Ovary (tissue), 9 donors: ENCODE results near the gene SLCO6A1. TPM values are rescaled to one million over a fixed set of nuclear protein-coding genes. Genes with fewer than 3 reads are reported as not detected.

Experiments
- DNase-seq, 5 donors: peaks; one replicate each; pipeline ENCODE4 v3.0.0-alpha.2; 2019 to 2020
- H3K27ac ChIP-seq, 2 donors: fragments of 200-600 bp; one replicate each; pipeline versions ENCODE4 v1.5.1 to v1.8.0; 2019 to 2022
- H3K27me3 ChIP-seq: fragments of 200-600 bp; one replicate; pipeline ENCODE4 v1.8.0; 2022
- H3K36me3 ChIP-seq: fragments of 200-600 bp; sonication (generic); one replicate; pipeline ENCODE4 v1.5.1; 2019
- H3K4me1 ChIP-seq: one replicate; pipeline ENCODE4 v1.8.1; 2013; ENCODE audit warnings: mild to moderate bottlenecking, moderate library complexity; ENCODE audit not compliant: insufficient read depth
- H3K4me3 ChIP-seq: fragments of 200-600 bp; sonication (generic); one replicate; pipeline ENCODE4 v1.5.1; 2017
- H3K9me3 ChIP-seq, 2 donors: fragments of 200-600 bp in 1 of 2; sonication (generic) in 1 of 2; one replicate each; pipeline versions ENCODE4 v1.5.1 to v1.8.1; 2013 to 2019; ENCODE audit warnings: mild to moderate bottlenecking in 1 of 2, moderate library complexity in 1 of 2
- EP300 ChIP-seq: sonication (generic); formaldehyde crosslinking; IDR thresholded peaks from one replicate; pipeline ENCODE4 v1.6.1; 2017; ENCODE audit warnings: antibody characterized with exemption
- POLR2A ChIP-seq: fragments of 450-650 bp; IDR thresholded peaks from one replicate; pipeline ENCODE4 v1.6.1; 2017; ENCODE audit warnings: antibody characterized with exemption, mild to moderate bottlenecking, moderate library complexity
- WGBS, 3 donors: extraction: QIAGEN DNeasy Blood & Tissue Kit in 1 of 3; methylation state at CpG; one replicate each; pipeline versions ENCODE4 v1.1.5 to v1.1.7; 2013 to 2017; 5-methylcytosine and 5-hydroxymethylcytosine counted together
- intact Hi-C, 4 donors: fragments of 100-400 bp; cut with DNase I; formaldehyde crosslinking; loops; one replicate each; pipeline versions ENCODE4 v1.11.0 to v1.15.1; 2022 to 2023
- polyA plus RNA-seq, 2 donors: library from polyadenylated mRNA; stranded (reverse); fragments of 200-250 nt in 1 of 2; fragments of 350-450 nt in 1 of 2; fragmentation: Illumina TruSeq in 1 of 2; extraction: RNeasy Lipid Tissue Mini Kit (QIAGEN cat#74804) in 1 of 2; gene quantifications; one replicate each; pipeline ENCODE4 v1.2.3, GENCODE V29; 2013 to 2014
- total RNA-seq, 7 donors: library from RNA; depleted of rRNA in 2 of 7; stranded (reverse); fragments of >200 nt in 2 of 7; fragmentation: NEBNext Ultra II Directional in 3 of 7; extraction: Animal tissue kit (Norgen Biotek cat#: 25700) in 3 of 7; gene quantifications; one replicate each; pipeline versions ENCODE4 v1.1.0 to v1.2.4, GENCODE V29; 2016 to 2023
- TF ChIP-seq, protein P1 (sequence below), 3 donors: fragments of 450-650 bp in 2 of 3; fragments of 200-600 bp in 1 of 3; IDR thresholded peaks; one replicate each; pipeline versions ENCODE4 v1.5.1 to v1.8.0; 2016 to 2022; ENCODE audit warnings: antibody characterized with exemption in 3 of 3, mild to moderate bottlenecking in 1 of 3
- donor health status: DM: no; HTN: no; CAD: no; lungs with moderate emphysema.
- donor health status: DM: no; HTN: no; CAD: no.
- donor health status: Bipolar disorder and iron deficiency.
- donor health status: DM: yes; HTN: yes; CAD: no.
- donor health status: DM: no; HTN: no; CAD: no.
- donor health status: DM: yes; HTN: yes; CAD: no.

The SLCO6A1 gene
- total and polyA plus RNA-seq, 9 donors: not detected

DNA sequence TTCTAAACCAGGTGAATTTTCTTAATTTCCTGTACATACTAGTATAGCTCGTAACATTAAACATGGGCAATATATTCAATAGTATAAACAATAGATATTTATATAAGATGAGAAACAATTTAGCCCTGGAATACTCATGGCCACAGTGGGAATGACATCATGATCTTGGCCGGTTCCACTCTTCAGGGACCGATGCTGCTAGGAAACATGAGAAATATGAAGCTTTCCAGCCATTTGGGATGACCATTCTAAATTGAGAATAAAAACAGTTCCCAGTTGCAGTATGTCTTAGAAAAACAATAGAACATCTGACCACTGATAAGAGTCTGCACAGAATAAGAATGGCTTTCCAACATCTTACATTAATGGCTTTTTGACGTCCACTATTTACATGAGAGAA is 33.3 kb upstream of the SLCO6A1 start:
- DNase-seq: no peak
- H3K4me3 ChIP-seq: no peak overlapping the region
- peaks cover 2% of the 10 kb centered on the region for H3K4me1 ChIP-seq
- WGBS, 3 donors: 48 to 56% (median 50%) methylated on average over 4 of the region's 4 CpGs
- intact Hi-C loops: no loop called here
- H3K9me3 ChIP-seq: no peaks in the 10 kb centered on the region
- TF ChIP-seq, protein P1, sequence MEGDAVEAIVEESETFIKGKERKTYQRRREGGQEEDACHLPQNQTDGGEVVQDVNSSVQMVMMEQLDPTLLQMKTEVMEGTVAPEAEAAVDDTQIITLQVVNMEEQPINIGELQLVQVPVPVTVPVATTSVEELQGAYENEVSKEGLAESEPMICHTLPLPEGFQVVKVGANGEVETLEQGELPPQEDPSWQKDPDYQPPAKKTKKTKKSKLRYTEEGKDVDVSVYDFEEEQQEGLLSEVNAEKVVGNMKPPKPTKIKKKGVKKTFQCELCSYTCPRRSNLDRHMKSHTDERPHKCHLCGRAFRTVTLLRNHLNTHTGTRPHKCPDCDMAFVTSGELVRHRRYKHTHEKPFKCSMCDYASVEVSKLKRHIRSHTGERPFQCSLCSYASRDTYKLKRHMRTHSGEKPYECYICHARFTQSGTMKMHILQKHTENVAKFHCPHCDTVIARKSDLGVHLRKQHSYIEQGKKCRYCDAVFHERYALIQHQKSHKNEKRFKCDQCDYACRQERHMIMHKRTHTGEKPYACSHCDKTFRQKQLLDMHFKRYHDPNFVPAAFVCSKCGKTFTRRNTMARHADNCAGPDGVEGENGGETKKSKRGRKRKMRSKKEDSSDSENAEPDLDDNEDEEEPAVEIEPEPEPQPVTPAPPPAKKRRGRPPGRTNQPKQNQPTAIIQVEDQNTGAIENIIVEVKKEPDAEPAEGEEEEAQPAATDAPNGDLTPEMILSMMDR (IDR thresholded peaks at IDR 0.05): no peak
- H3K27me3 ChIP-seq: no peaks in the 10 kb centered on the region
- H3K36me3 ChIP-seq: no peaks in the 10 kb centered on the region
- no peak overlapping the region for H3K27ac ChIP-seq

DNA sequence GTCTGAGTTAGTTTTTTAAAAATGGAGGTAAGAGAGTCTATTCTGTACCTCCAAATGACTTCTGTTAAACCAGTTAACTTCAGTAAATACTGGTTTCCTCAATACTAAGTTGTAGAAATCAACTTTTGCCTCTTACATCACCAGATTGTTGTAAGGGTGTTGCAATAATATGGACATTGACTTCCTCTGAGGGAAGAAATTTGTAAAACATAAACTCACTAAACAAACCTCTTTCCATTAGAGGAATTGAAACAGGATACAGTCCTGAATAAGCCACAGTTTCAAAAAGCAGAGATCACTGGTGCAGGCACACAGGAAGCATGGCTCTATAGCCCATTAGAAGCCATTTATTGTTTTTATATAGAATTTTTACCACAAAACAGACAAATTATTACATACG is 32.7 kb upstream of the SLCO6A1 start:
- intact Hi-C loops: no loop called here

DNA sequence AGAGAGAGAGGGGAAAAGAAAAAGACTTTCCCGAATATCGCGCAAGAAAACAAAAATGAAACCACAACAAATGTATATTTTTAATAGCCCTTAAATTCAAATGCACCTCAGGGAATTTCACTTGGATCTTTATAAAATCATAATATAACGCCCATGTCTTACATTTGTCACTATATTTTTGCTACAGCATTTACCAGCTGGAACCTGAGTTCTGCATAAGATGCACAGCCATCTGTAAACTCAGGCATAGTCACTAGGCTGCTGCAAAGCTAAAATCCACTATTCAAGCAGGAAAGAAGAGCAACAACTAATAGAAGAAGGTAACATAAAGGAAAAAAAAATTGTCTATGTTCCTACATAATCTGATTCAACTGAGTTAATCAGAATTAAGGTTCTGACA is 30.6 kb upstream of the SLCO6A1 start:
- intact Hi-C loops: no loop called here
- no peak for DNase-seq
- TF ChIP-seq POLR2A: no peak
- TF ChIP-seq, protein P1 (IDR thresholded peaks at IDR 0.05): no peak
- TF ChIP-seq EP300: no peak
- no peak overlapping the region for H3K4me3 ChIP-seq
- no peaks in the 10 kb centered on the region for H3K9me3 ChIP-seq
- H3K27ac ChIP-seq: no peak overlapping the region
- no peaks in the 10 kb centered on the region for H3K36me3 ChIP-seq
- 65 to 80% (median 66%) methylated on average over 4 of the region's 4 CpGs for WGBS, 3 donors
- H3K27me3 ChIP-seq: no peaks in the 10 kb centered on the region
- H3K4me1 ChIP-seq: peaks cover 2% of the 10 kb centered on the region

More for the DNA sequence above, 32.7 kb upstream of the SLCO6A1 start:
- Histone ChIP-seq H3K4me3 (no peak overlapping the region), H3K4me1 (peaks cover 2% of the 10 kb centered on the region), H3K36me3 (no peaks in the 10 kb centered on the region), H3K9me3 (no peaks in the 10 kb centered on the region), H3K27me3 (no peaks in the 10 kb centered on the region), H3K27ac (no peak overlapping the region)
- WGBS, 3 donors: 84 to 90% (median 88%) methylated on average over 1 of the region's 1 CpG
- TF ChIP-seq EP300 (no peak), POLR2A (no peak)
- TF ChIP-seq, protein P1 (IDR thresholded peaks at IDR 0.05): no peak
- DNase-seq: no peak

DNA sequence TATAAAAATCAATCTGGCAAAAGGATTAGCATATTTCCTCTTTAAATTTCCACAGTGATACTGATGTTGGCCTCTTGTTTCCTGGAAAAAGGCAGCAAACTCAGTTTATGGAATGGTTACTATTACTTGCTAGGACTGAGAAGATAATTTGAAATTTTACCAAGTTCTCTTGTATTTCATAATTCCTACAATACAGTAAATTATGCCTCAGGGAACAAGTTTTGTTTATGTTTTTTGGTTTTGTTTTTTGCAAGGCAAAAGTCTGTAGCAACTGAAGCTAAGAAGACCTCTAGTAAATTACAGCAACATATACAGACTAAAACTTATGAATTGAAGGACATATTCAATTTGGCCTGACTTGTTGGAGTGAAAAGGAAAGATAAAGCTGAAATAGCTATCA is 30.2 kb upstream of the SLCO6A1 start:
- DNase-seq: no peak
- Histone ChIP-seq H3K9me3 (no peaks in the 10 kb centered on the region), H3K27ac (no peak overlapping the region), H3K36me3 (no peaks in the 10 kb centered on the region), H3K27me3 (no peaks in the 10 kb centered on the region), H3K4me3 (no peak overlapping the region), H3K4me1 (peaks cover 2% of the 10 kb centered on the region)
- intact Hi-C loops: no loop called here
- TF ChIP-seq EP300 (no peak), POLR2A (no peak)
- TF ChIP-seq, protein P1 (IDR thresholded peaks at IDR 0.05): no peak

DNA sequence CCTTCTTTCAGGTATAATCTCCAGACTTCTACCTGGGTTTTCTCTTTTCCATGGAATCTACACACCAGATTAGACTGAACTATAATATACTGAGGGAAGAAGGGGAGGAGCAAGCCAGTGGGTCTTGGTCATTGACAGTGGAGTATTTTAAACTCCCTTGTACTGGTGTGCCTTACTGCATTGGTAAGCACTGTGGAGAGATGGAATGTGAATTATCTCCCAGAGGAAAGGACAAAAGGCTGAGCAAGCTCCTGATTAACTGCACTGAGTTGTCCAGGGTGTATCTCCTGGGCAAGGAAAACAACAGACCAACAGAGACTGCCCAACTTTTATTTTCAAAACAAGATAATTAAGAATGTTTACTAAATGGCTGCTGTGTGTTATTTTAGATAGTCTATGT is 29.8 kb upstream of the SLCO6A1 start:
- Histone ChIP-seq H3K4me3 (no peak overlapping the region), H3K36me3 (no peaks in the 10 kb centered on the region), H3K4me1 (peaks cover 2% of the 10 kb centered on the region), H3K27me3 (no peaks in the 10 kb centered on the region), H3K9me3 (no peaks in the 10 kb centered on the region), H3K27ac (no peak overlapping the region)
- DNase-seq: no peak
- intact Hi-C loops: no loop called here
- TF ChIP-seq EP300 (no peak), POLR2A (no peak)
- TF ChIP-seq, protein P1 (IDR thresholded peaks at IDR 0.05): no peak
